WTC11 (cell line): ENCODE results near the gene G0S2. TPM values are rescaled to one million over a fixed set of nuclear protein-coding genes. Genes with fewer than 3 reads are reported as not detected.

Experiments used
- ATAC-seq: fragments of 200-7000 bp; cut with Tn5 transposase; 2 replicates; pipeline ENCODE4 v1.10.0; 2021; ENCODE audit warnings: mild to moderate bottlenecking, moderate library complexity
- CTCF ChIA-PET: fragments of 300-600 bp; sonication (Branson Sonifier 250); formaldehyde crosslinking; loops from one replicate; lab custom pipeline; 2021; ENCODE audit warnings: antibody characterized with exemption; lab: Charles Lee
- POLR2A ChIA-PET: fragments of 350-600 bp; sonication (Branson Sonifier 250); formaldehyde crosslinking; loops from one replicate; lab custom pipeline; 2021; ENCODE audit warnings: antibody characterized with exemption; lab: Charles Lee
- DNase-seq: peaks from one replicate; pipeline ENCODE4 v3.0.0; 2021; ENCODE audit warnings: low spot score
- H3K27ac Mint-ChIP-seq: 2 replicates; pipeline ENCODE4 v1.8.0; 2021; ENCODE audit warnings: mixed read lengths
- H3K27me3 Mint-ChIP-seq: 2 replicates; pipeline ENCODE4 v1.8.0; 2021; ENCODE audit warnings: low read depth, mild to moderate bottlenecking, moderate library complexity, mixed read lengths
- H3K36me3 Mint-ChIP-seq: 2 replicates; pipeline ENCODE4 v1.8.0; 2021; ENCODE audit warnings: mixed read lengths
- H3K4me1 Mint-ChIP-seq: 2 replicates; pipeline ENCODE4 v1.8.0; 2022; ENCODE audit warnings: mixed read lengths
- H3K4me3 Mint-ChIP-seq: 2 replicates; pipeline ENCODE4 v1.8.0; 2021; ENCODE audit warnings: mild to moderate bottlenecking, moderate library complexity, mixed read lengths
- H3K9me3 Mint-ChIP-seq: 2 replicates; pipeline ENCODE4 v1.8.0; 2021; ENCODE audit warnings: mixed read lengths
- AR ChIP-seq: fragments of 250-450 bp; sonication (Bioruptor Pico); IDR thresholded peaks from 2 replicates; pipeline ENCODE4 v1.9.0; 2021; ENCODE audit warnings: mild to moderate bottlenecking
- CREM ChIP-seq: sonication (generic); formaldehyde crosslinking; IDR thresholded peaks from 2 replicates; pipeline ENCODE4 v1.8.1; 2022; ENCODE audit warnings: mild to moderate bottlenecking, missing genetic modification reagents, moderate library complexity
- CTCF ChIP-seq: fragments of 200-600 bp; IDR thresholded peaks from 2 replicates; pipeline ENCODE4 v1.8.0; 2022; ENCODE audit warnings: antibody characterized with exemption
- GTF2I ChIP-seq: fragments of 250-450 bp; sonication (Bioruptor Pico); conservative IDR thresholded peaks from 2 replicates; pipeline ENCODE4 v1.4.0; 2021; ENCODE audit warnings: mild to moderate bottlenecking
- KAT7 ChIP-seq: sonication (generic); formaldehyde crosslinking; IDR thresholded peaks from 2 replicates; pipeline ENCODE4 v1.8.1; 2023; ENCODE audit warnings: missing genetic modification reagents, mild to moderate bottlenecking, borderline replicate concordance
- NR3C1 ChIP-seq: sonication (generic); formaldehyde crosslinking; conservative IDR thresholded peaks from 2 replicates; pipeline ENCODE4 v1.8.1; 2023; ENCODE audit warnings: low read depth, mild to moderate bottlenecking, missing genetic modification reagents
- OVOL2 ChIP-seq: fragments of 250-450 bp; sonication (Bioruptor Pico); IDR thresholded peaks from 2 replicates; pipeline ENCODE4 v1.9.0; 2021; ENCODE audit warnings: mild to moderate bottlenecking, borderline replicate concordance
- TCF7 ChIP-seq: sonication (generic); formaldehyde crosslinking; IDR thresholded peaks from 2 replicates; pipeline ENCODE4 v1.8.0; 2022; ENCODE audit warnings: mild to moderate bottlenecking, low read depth, missing genetic modification reagents, moderate library complexity
- ZNF121 ChIP-seq: sonication (generic); formaldehyde crosslinking; IDR thresholded peaks from 2 replicates; pipeline ENCODE4 v1.8.0; 2023; ENCODE audit warnings: missing genetic modification reagents
- ZNF232 ChIP-seq: sonication (generic); formaldehyde crosslinking; IDR thresholded peaks from 2 replicates; pipeline ENCODE4 v1.8.0; 2022; ENCODE audit warnings: mild to moderate bottlenecking, missing genetic modification reagents
- ZNF396 ChIP-seq: fragments of 250-450 bp; sonication (Bioruptor Pico); IDR thresholded peaks from 2 replicates; pipeline ENCODE4 v1.8.0; 2021; ENCODE audit warnings: mild to moderate bottlenecking, moderate library complexity, borderline replicate concordance
- total RNA-seq: library from RNA; stranded (reverse); gene quantifications from 3 replicates; pipeline ENCODE4 v1.2.3, GENCODE V29; 2021
- TF ChIP-seq, protein P1 (sequence below): sonication (generic); formaldehyde crosslinking; conservative IDR thresholded peaks from 2 replicates; pipeline ENCODE4 v1.8.1; 2022; ENCODE audit warnings: mild to moderate bottlenecking, missing genetic modification reagents
- TF ChIP-seq, protein P2 (sequence below): sonication (generic); formaldehyde crosslinking; conservative IDR thresholded peaks from 2 replicates; pipeline ENCODE4 v1.8.1; 2023; ENCODE audit warnings: mild to moderate bottlenecking, low read depth, missing genetic modification reagents, moderate library complexity

The G0S2 gene
- total RNA-seq, 1 experiment from 2014 or later, result 0.81 TPM

GRCh38 chr1:209723265-209723664 lies 48.1 kb downstream of the G0S2 start:
- H3K9me3 Mint-ChIP-seq, result no peaks in the 10 kb centered on the region
- DNase-seq (no peak), ATAC-seq (no peak)
- no peaks in the 10 kb centered on the region for H3K27me3 Mint-ChIP-seq
- no peaks in the 10 kb centered on the region for H3K4me1 Mint-ChIP-seq
- no peak for TF ChIP-seq TCF7 (CRISPR knock-in tag)
- no peak for TF ChIP-seq CREM
- CTCF ChIA-PET, result no interaction called here
- H3K27ac Mint-ChIP-seq, result no peak overlapping the region
- POLR2A ChIA-PET, result no interaction called here
- H3K36me3 Mint-ChIP-seq, result no peaks in the 10 kb centered on the region
- no peak overlapping the region for H3K4me3 Mint-ChIP-seq

GRCh38 chr1:209723756-209724693 lies 48.8 kb downstream of the G0S2 start:
- no peaks in the 10 kb centered on the region for H3K36me3 Mint-ChIP-seq
- ChIA-PET POLR2A (no interaction called here), CTCF (no interaction called here)
- H3K9me3 Mint-ChIP-seq, result no peaks in the 10 kb centered on the region
- TF ChIP-seq ZNF396 (CRISPR knock-in tag), result no peak
- no peak for TF ChIP-seq CREM
- no peak for TF ChIP-seq KAT7
- TF ChIP-seq CTCF, result no peak
- TF ChIP-seq, protein P1, sequence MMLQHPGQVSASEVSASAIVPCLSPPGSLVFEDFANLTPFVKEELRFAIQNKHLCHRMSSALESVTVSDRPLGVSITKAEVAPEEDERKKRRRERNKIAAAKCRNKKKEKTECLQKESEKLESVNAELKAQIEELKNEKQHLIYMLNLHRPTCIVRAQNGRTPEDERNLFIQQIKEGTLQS (CRISPR knock-in tag), result no peak
- no peak for TF ChIP-seq NR3C1
- no peak for TF ChIP-seq ZNF121 (CRISPR knock-in tag)
- no peak for TF ChIP-seq AR
- no peak for TF ChIP-seq OVOL2
- TF ChIP-seq, protein P2, sequence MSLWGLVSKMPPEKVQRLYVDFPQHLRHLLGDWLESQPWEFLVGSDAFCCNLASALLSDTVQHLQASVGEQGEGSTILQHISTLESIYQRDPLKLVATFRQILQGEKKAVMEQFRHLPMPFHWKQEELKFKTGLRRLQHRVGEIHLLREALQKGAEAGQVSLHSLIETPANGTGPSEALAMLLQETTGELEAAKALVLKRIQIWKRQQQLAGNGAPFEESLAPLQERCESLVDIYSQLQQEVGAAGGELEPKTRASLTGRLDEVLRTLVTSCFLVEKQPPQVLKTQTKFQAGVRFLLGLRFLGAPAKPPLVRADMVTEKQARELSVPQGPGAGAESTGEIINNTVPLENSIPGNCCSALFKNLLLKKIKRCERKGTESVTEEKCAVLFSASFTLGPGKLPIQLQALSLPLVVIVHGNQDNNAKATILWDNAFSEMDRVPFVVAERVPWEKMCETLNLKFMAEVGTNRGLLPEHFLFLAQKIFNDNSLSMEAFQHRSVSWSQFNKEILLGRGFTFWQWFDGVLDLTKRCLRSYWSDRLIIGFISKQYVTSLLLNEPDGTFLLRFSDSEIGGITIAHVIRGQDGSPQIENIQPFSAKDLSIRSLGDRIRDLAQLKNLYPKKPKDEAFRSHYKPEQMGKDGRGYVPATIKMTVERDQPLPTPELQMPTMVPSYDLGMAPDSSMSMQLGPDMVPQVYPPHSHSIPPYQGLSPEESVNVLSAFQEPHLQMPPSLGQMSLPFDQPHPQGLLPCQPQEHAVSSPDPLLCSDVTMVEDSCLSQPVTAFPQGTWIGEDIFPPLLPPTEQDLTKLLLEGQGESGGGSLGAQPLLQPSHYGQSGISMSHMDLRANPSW (CRISPR knock-in tag), result no peak
- TF ChIP-seq GTF2I (CRISPR knock-in tag), result no peak
- no peak for TF ChIP-seq ZNF232 (CRISPR knock-in tag)
- DNase-seq (no peak), ATAC-seq (no peak)
- no peaks in the 10 kb centered on the region for H3K27me3 Mint-ChIP-seq
- no peak overlapping the region for H3K4me3 Mint-ChIP-seq
- H3K4me1 Mint-ChIP-seq, result no peaks in the 10 kb centered on the region
- no peak overlapping the region for H3K27ac Mint-ChIP-seq

Other genes with a start within 250 kb of the G0S2 start
- gene CAMK1G, start 91.7 kb upstream of the G0S2 start, total RNA-seq, result 0.28 to 0.96 TPM (median 0.50 TPM) in 3 replicates
- 0.53 to 0.85 TPM (median 0.60 TPM) in 3 replicates for gene LAMB3, start 23.0 kb upstream of the G0S2 start, total RNA-seq
- gene HSD11B1, start 29.4 kb downstream of the G0S2 start, total RNA-seq, result 0.41 TPM in 1 of 3 replicates, not detected in the others
- 0.55 to 0.74 TPM (median 0.71 TPM) in 3 replicates for gene TRAF3IP3, start 80.6 kb downstream of the G0S2 start, total RNA-seq
- gene C1orf74, start 109.1 kb downstream of the G0S2 start, total RNA-seq, result 4.1 to 4.6 TPM (median 4.4 TPM) in 3 replicates
- 16.6 to 17.9 TPM (median 17.2 TPM) in 3 replicates for gene IRF6, start 130.7 kb downstream of the G0S2 start, total RNA-seq
- 4.8 to 5.5 TPM (median 5.3 TPM) in 3 replicates for gene UTP25, start 152.6 kb downstream of the G0S2 start, total RNA-seq